H1 (cell line): Measurements from ENCODE around the gene MCAT. TPM values are rescaled to one million over a fixed set of nuclear protein-coding genes. Genes with fewer than 3 reads are reported as not detected.

Source experiments
- ASH2L ChIP-seq: fragments of 200-600, 300-600 bp; sonication (generic); IDR thresholded peaks from one replicate; pipeline ENCODE4 v1.7.1; 2017; ENCODE audit warnings: low read length
- CHD2 ChIP-seq: IDR thresholded peaks from 2 replicates; pipeline ENCODE4 v1.6.1; 2012; ENCODE audit warnings: low read length, improper control_type of control experiment
- CHD7 ChIP-seq: fragments of 300-600 bp; sonication (generic); IDR thresholded peaks from 2 replicates; pipeline ENCODE4 v1.7.1; 2012; ENCODE audit warnings: low read length, moderate library complexity, mild to moderate bottlenecking, inconsistent platforms; ENCODE audit not compliant: insufficient replicate concordance
- EGR1 ChIP-seq: IDR thresholded peaks from 2 replicates; pipeline ENCODE4 v1.6.1; 2011; ENCODE audit warnings: low read depth, low read length, borderline replicate concordance
- EP300 ChIP-seq, 2 experiments: IDR thresholded peaks; 1 replicate in 1 of 2; 2 replicates in 1 of 2; pipeline ENCODE4 v1.6.1; 2011 to 2012; ENCODE audit warnings: low read depth in 2 of 2, low read length in 2 of 2, mild to moderate bottlenecking in 2 of 2, borderline replicate concordance in 1 of 2, inconsistent platforms in 1 of 2, moderate library complexity in 1 of 2
- GTF2F1 ChIP-seq: IDR thresholded peaks from 2 replicates; pipeline ENCODE4 v1.6.1; 2012; ENCODE audit warnings: low read depth, low read length, improper control_type of control experiment, borderline replicate concordance
- HDAC2 ChIP-seq, 2 experiments: fragments of 300-600 bp in 1 of 2; sonication (generic) in 1 of 2; IDR thresholded peaks; 2 replicates each; pipeline ENCODE4 v1.6.1; 2011 to 2012; ENCODE audit warnings: low read depth in 2 of 2, low read length in 2 of 2, mild to moderate bottlenecking in 2 of 2, moderate library complexity in 2 of 2, borderline replicate concordance in 1 of 2, inconsistent platforms in 1 of 2
- JUN ChIP-seq: IDR thresholded peaks from 2 replicates; pipeline ENCODE4 v1.6.1; 2011; ENCODE audit warnings: low read depth, mild to moderate bottlenecking, improper control_type of control experiment, low read length
- RFX5 ChIP-seq: IDR thresholded peaks from 2 replicates; pipeline ENCODE4 v1.6.1; 2011; ENCODE audit warnings: low read depth, low read length, improper control_type of control experiment, borderline replicate concordance
- SIRT6 ChIP-seq: IDR thresholded peaks from one replicate; pipeline ENCODE4 v1.7.1; 2012; ENCODE audit warnings: low read length, inconsistent platforms
- SIX5 ChIP-seq: IDR thresholded peaks from 2 replicates; pipeline ENCODE4 v1.6.1; 2011; ENCODE audit warnings: mild to moderate bottlenecking, low read depth, low read length
- SP1 ChIP-seq: IDR thresholded peaks from 2 replicates; pipeline ENCODE4 v1.6.1; 2011; ENCODE audit warnings: low read depth, low read length
- polyA plus RNA-seq, 7 experiments: library from polyadenylated mRNA; depleted of rRNA in 3 of 7; stranded (reverse) in 5 of 7; unstranded in 2 of 7; fragments of >200 nt in 5 of 7; fragments of 200-250 nt in 2 of 7; gene quantifications; 1 replicate in 5 of 7; 2 replicates in 1 of 7; 4 replicates in 1 of 7; pipeline versions ENCODE4 v1.2.1 to v1.2.3, GENCODE V29; 2011 to 2013; ENCODE audit warnings: missing spikeins in 2 of 7, mixed read lengths in 2 of 7
- total RNA-seq: library from RNA; stranded (reverse); fragmentation: NEBNext Ultra II Directional; extraction: Animal tissue kit (Norgen Biotek cat#: 25700); gene quantifications from 2 replicates; pipeline ENCODE4 v1.2.1, GENCODE V29; 2021

Gene MCAT
- total and polyA plus RNA-seq, 2 of the 8 experiments (the other 6 are each of a cell fraction or from before 2014, with no cell fraction given) = 15.8 to 17.4 TPM

GRCh38 chr22:43118953-43119458, 24.2 kb downstream of the MCAT start (continued):
- TF ChIP-seq CHD7 = no peak
- no peak for TF ChIP-seq SP1
- TF ChIP-seq GTF2F1 = no peak
- TF ChIP-seq SIRT6 = no peak
- TF ChIP-seq EP300 (IDR thresholded peaks at IDR 0.05; ENCODE audit: borderline replicate concordance in 1 of 2, low read depth in 2 of 2, low read length in 2 of 2) = no peak
- no peak for TF ChIP-seq EGR1
- no peak for TF ChIP-seq SIX5
- TF ChIP-seq ASH2L = no peak
- no peak for TF ChIP-seq HDAC2 (IDR thresholded peaks at IDR 0.05; ENCODE audit: borderline replicate concordance in 1 of 2, low read depth in 2 of 2, low read length in 2 of 2)
- no peak for TF ChIP-seq JUN
- no peak for TF ChIP-seq CHD2
- TF ChIP-seq RFX5 = no peak
